Neural cell (in vitro differentiated cells): ENCODE results near the gene S1PR1.

Source experiments
- CTCF ChIP-seq: fragments of 450-650 bp; IDR thresholded peaks from 2 replicates; pipeline ENCODE4 v1.5.1; 2014; ENCODE audit warnings: antibody characterized with exemption, mild to moderate bottlenecking, moderate library complexity; ENCODE audit not compliant: poor library complexity, severe bottlenecking
- EZH2 ChIP-seq: fragments of 200-600, 300-800 bp; shearing (Covaris generic), sonication (generic); IDR thresholded peaks from 2 replicates; pipeline ENCODE4 v1.6.1; 2014; ENCODE audit warnings: antibody characterized with exemption, low read length, borderline replicate concordance, mild to moderate bottlenecking; ENCODE audit not compliant: insufficient read depth, poor library complexity, severe bottlenecking
- POLR2AphosphoS5 ChIP-seq: IDR thresholded peaks from 2 replicates; pipeline ENCODE4 v1.6.1; 2012
- REST ChIP-seq: IDR thresholded peaks from 2 replicates; pipeline ENCODE4 v1.6.1; 2012; ENCODE audit warnings: borderline replicate concordance

GRCh38 chr1:101243751-101244150 is 6.9 kb downstream of the S1PR1 start:
- TF ChIP-seq CTCF: no peak
- no peak for TF ChIP-seq POLR2AphosphoS5
- no peak for TF ChIP-seq EZH2
- no peak for TF ChIP-seq REST
